HCT116 (cell line): ENCODE data around the gene ADGRV1. TPM values are rescaled to one million over a fixed set of nuclear protein-coding genes. Genes with fewer than 3 reads are reported as not detected.

Experiments
- ATAC-seq: fragments of 200-7000 bp; cut with Tn5 transposase; 2 replicates; pipeline ENCODE4 v1.9.1; 2020; ENCODE audit warnings: mild to moderate bottlenecking, moderate library complexity
- BruUV-seq: library from RNA; stranded (reverse); fragments of 400-500 nt; replicated peaks from 2 replicates; lab custom pipeline; 2021; lab: Mats Ljungman, UMichigan
- CTCF ChIA-PET: fragments of 300-600 bp; sonication (Branson Sonifier 250); formaldehyde crosslinking; loops from one replicate; lab custom pipeline; 2021; ENCODE audit warnings: antibody characterized with exemption; lab: Charles Lee
- POLR2A ChIA-PET: fragments of 300-600, 350-600 bp; sonication (Branson Sonifier 250); formaldehyde crosslinking; loops from one replicate; lab custom pipeline; 2021; ENCODE audit warnings: antibody characterized with exemption; lab: Charles Lee
- RAD21 ChIA-PET, 2 experiments: fragments of 300-600 bp; sonication (Branson Sonifier 250); formaldehyde crosslinking; loops; one replicate each; lab custom pipeline; 2023; ENCODE audit warnings: low total read pairs in 2 of 2; ENCODE audit not compliant: uncharacterized antibody in 2 of 2, unreplicated experiment in 2 of 2, low non-redundant PET in 1 of 2; lab: Charles Lee
- DNase-seq: peaks from one replicate; pipeline ENCODE4 v3.0.0-alpha.2; 2010; ENCODE audit warnings: low read depth, low spot score
- H2AFZ ChIP-seq: fragments of 200-600 bp; shearing (Covaris generic), sonication (generic); 2 replicates; pipeline ENCODE4 v1.6.1; 2017; ENCODE audit warnings: low read depth, mixed run types, mixed read lengths, antibody characterized with exemption, low read length; ENCODE audit not compliant: poor library complexity, severe bottlenecking
- H3K27ac ChIP-seq: 2 replicates; pipeline ENCODE4 v1.5.1; 2012; ENCODE audit warnings: low read depth, low read length
- H3K27me3 ChIP-seq: fragments of 200-600 bp; sonication (generic); 2 replicates; pipeline ENCODE4 v1.6.1; 2016; ENCODE audit warnings: mixed run types, low read length, mixed read lengths; ENCODE audit not compliant: insufficient read depth
- H3K36me3 ChIP-seq, 2 experiments: fragments of 200-500 bp in 1 of 2; fragments of 200-600 bp in 1 of 2; sonication (Bioruptor generic) in 1 of 2; sonication (generic) in 1 of 2; 2 replicates each; pipeline versions ENCODE4 v1.5.1 to v1.6.1; 2014 to 2016; ENCODE audit warnings: low read length in 2 of 2, inconsistent platforms in 1 of 2, mixed read lengths in 1 of 2, mixed run types in 1 of 2; ENCODE audit not compliant: insufficient read depth in 2 of 2, control insufficient read depth in 1 of 2
- H3K4me1 ChIP-seq, 2 experiments: fragments of 200-600 bp in 1 of 2; sonication (generic) in 1 of 2; 2 replicates each; pipeline versions ENCODE4 v1.5.1 to v1.6.1; 2012 to 2017; ENCODE audit warnings: low read length in 2 of 2, inconsistent platforms in 1 of 2, mild to moderate bottlenecking in 1 of 2, mixed read lengths in 1 of 2, mixed run types in 1 of 2, moderate library complexity in 1 of 2; ENCODE audit not compliant: insufficient read depth in 2 of 2, control insufficient read depth in 1 of 2
- H3K4me2 ChIP-seq: fragments of 200-600 bp; sonication (generic); 2 replicates; pipeline ENCODE4 v1.6.1; 2017; ENCODE audit warnings: mixed run types, low read length, mixed read lengths
- H3K4me3 ChIP-seq, 2 experiments: fragments of 200-600 bp in 1 of 2; sonication (generic) in 1 of 2; replicated peaks in 1 of 2; 2 replicates each; pipeline ENCODE4 v1.5.1; 2011 to 2016; ENCODE audit warnings: low read length in 2 of 2, control low read depth in 1 of 2, low read depth in 1 of 2, mild to moderate bottlenecking in 1 of 2, mixed read lengths in 1 of 2, mixed run types in 1 of 2
- H3K79me2 ChIP-seq: fragments of 200-600 bp; sonication (generic); 2 replicates; pipeline ENCODE4 v1.6.1; 2017; ENCODE audit warnings: mild to moderate bottlenecking, mixed run types, low read length, moderate library complexity, mixed read lengths; ENCODE audit not compliant: insufficient read depth
- H3K9ac ChIP-seq: fragments of 200-600 bp; sonication (generic); 2 replicates; pipeline ENCODE4 v1.6.1; 2016; ENCODE audit warnings: low read length, mixed read lengths
- H3K9me2 ChIP-seq: fragments of 200-600 bp; sonication (generic), shearing (Covaris generic); 2 replicates; pipeline ENCODE4 v1.6.1; 2017; ENCODE audit warnings: mixed run types, mild to moderate bottlenecking, moderate library complexity; ENCODE audit not compliant: insufficient read depth
- H3K9me3 ChIP-seq, 2 experiments: fragments of 200-500 bp in 1 of 2; fragments of 200-600 bp in 1 of 2; sonication (Bioruptor generic) in 1 of 2; sonication (generic) in 1 of 2; 2 replicates each; pipeline ENCODE4 v1.6.1; 2014 to 2017; ENCODE audit warnings: low read length in 2 of 2, mixed read lengths in 2 of 2, inconsistent platforms in 1 of 2, low read depth in 1 of 2, mild to moderate bottlenecking in 1 of 2, mixed run types in 1 of 2, moderate library complexity in 1 of 2; ENCODE audit not compliant: control insufficient read depth in 1 of 2, insufficient read depth in 1 of 2
- H4K20me1 ChIP-seq: fragments of 200-600 bp; sonication (generic), shearing (Covaris generic); 2 replicates; pipeline ENCODE4 v1.6.1; 2017; ENCODE audit warnings: mixed run types, mild to moderate bottlenecking, moderate library complexity; ENCODE audit not compliant: insufficient read depth
- CBX3 ChIP-seq: IDR thresholded peaks from 2 replicates; pipeline ENCODE4 v1.6.1; 2012; ENCODE audit warnings: low read depth
- CEBPB ChIP-seq: IDR thresholded peaks from 2 replicates; pipeline ENCODE4 v1.6.1; 2012; ENCODE audit warnings: low read depth
- EGR1 ChIP-seq: IDR thresholded peaks from 2 replicates; pipeline ENCODE4 v1.6.1; 2012; ENCODE audit warnings: low read depth
- ELF1 ChIP-seq: IDR thresholded peaks from 2 replicates; pipeline ENCODE4 v1.6.1; 2012; ENCODE audit warnings: low read depth, borderline replicate concordance
- EZH2 ChIP-seq: fragments of 200-600 bp; sonication (generic); IDR thresholded peaks from 2 replicates; pipeline ENCODE4 v1.6.1; 2017; ENCODE audit warnings: antibody characterized with exemption, mixed run types
- EZH2phosphoT487 ChIP-seq: fragments of 200-600 bp; IDR thresholded peaks from 2 replicates; pipeline ENCODE4 v1.6.1; 2018; ENCODE audit warnings: antibody characterized with exemption, borderline replicate concordance
- FOSL1 ChIP-seq: IDR thresholded peaks from 2 replicates; pipeline ENCODE4 v1.6.1; 2012; ENCODE audit warnings: low read depth
- POLR2A ChIP-seq: IDR thresholded peaks from 2 replicates; pipeline ENCODE4 v1.7.0; 2011; ENCODE audit warnings: borderline replicate concordance; ENCODE audit not compliant: insufficient read depth, insufficient read length; ENCODE audit errors: extremely low read depth
- SIN3A ChIP-seq: IDR thresholded peaks from 2 replicates; pipeline ENCODE4 v1.6.1; 2012; ENCODE audit warnings: low read depth
- TCF7L2 ChIP-seq: IDR thresholded peaks from 2 replicates; pipeline ENCODE4 v1.7.0; 2011; ENCODE audit warnings: borderline replicate concordance, inconsistent platforms; ENCODE audit not compliant: insufficient read depth, insufficient read length; ENCODE audit errors: extremely low read depth
- YY1 ChIP-seq: IDR thresholded peaks from 2 replicates; pipeline ENCODE4 v1.6.1; 2011; ENCODE audit warnings: low read length, low read depth, moderate library complexity, mild to moderate bottlenecking; ENCODE audit not compliant: insufficient replicate concordance; ENCODE audit errors: extremely low read depth
- ZFX ChIP-seq: fragments of 450-650 bp; IDR thresholded peaks from 2 replicates; pipeline ENCODE4 v1.6.1; 2017
- ZNF274 ChIP-seq: fragments of 200-500 bp; sonication (Bioruptor generic); IDR thresholded peaks from 2 replicates; pipeline ENCODE4 v1.6.1; 2014; ENCODE audit warnings: mild to moderate bottlenecking, low read depth, low read length, inconsistent platforms
- intact Hi-C: fragments of 100-400 bp; cut with micrococcal nuclease; formaldehyde crosslinking; loops from 2 replicates; pipeline ENCODE4 v1.10.0; 2022
- total RNA-seq: library from RNA; stranded (reverse); gene quantifications from one replicate; pipeline ENCODE4 v1.2.1, GENCODE V29; 2021; ENCODE audit not compliant: unreplicated experiment
- TF ChIP-seq, protein P1 (sequence below): IDR thresholded peaks from 2 replicates; pipeline ENCODE4 v1.6.1; 2012
- TF ChIP-seq, protein P2 (sequence below): IDR thresholded peaks from 2 replicates; pipeline ENCODE4 v1.6.1; 2012; ENCODE audit warnings: low read depth
- TF ChIP-seq, protein P3 (sequence below): IDR thresholded peaks from 2 replicates; pipeline ENCODE4 v1.6.1; 2012
- TF ChIP-seq, protein P4 (sequence below), 3 experiments: fragments of 200-600 bp in 1 of 3; sonication (generic) in 1 of 3; IDR thresholded peaks in 2 of 3; conservative IDR thresholded peaks in 1 of 3; 2 replicates each; pipeline ENCODE4 v1.5.1; 2012 to 2017; ENCODE audit warnings: low read depth in 2 of 3, low read length in 2 of 3, antibody characterized with exemption in 1 of 3, borderline replicate concordance in 1 of 3, control low read depth in 1 of 3, mild to moderate bottlenecking in 1 of 3, mixed read lengths in 1 of 3, mixed run types in 1 of 3, moderate library complexity in 1 of 3; ENCODE audit not compliant: insufficient read depth in 1 of 3

The ADGRV1 gene
- total RNA-seq, 1 experiment from 2014 or later = 6.0 TPM

DNA sequence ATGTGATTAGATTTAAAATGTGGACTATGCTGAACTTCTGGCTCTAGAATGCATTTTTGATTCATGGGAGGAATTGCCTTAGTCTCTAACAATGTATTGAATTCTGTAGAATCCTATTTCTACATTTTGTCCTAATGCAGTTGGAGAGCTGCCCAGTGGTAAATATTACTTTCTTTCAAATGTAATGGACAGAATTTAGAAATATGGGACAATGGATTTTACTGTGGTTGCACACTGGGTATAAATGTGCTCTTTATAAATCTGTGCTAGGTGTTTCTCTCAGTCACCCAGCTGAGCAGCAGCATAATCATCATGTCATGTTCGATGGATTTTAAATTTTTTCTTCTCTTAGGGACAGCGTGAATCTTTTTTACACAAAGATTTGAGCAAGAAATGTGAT, 141.7 kb downstream of the ADGRV1 start:
- Histone ChIP-seq H3K4me1 (no peaks in the 10 kb centered on the region), H3K27me3 (no peaks in the 10 kb centered on the region), H3K4me2 (no peak overlapping the region), H3K27ac (no peak overlapping the region), H3K9me3 (no peaks in the 10 kb centered on the region), H2AFZ (no peak overlapping the region), H3K9me2 (no peaks in the 10 kb centered on the region), H3K36me3 (no peaks in the 10 kb centered on the region), H3K4me3 (no peak overlapping the region), H3K9ac (no peak overlapping the region), H3K79me2 (no peaks in the 10 kb centered on the region), H4K20me1 (no peaks in the 10 kb centered on the region)
- no peak for DNase-seq
- POLR2A ChIA-PET = no interaction called here
- RAD21 ChIA-PET = no interaction called here
- BruUV-seq = no TSS peak
- CTCF ChIA-PET = no interaction called here
- intact Hi-C loops = no loop called here
- no peak for ATAC-seq
- no peak for TF ChIP-seq SIN3A
- TF ChIP-seq TCF7L2 = no peak
- TF ChIP-seq FOSL1 = no peak
- TF ChIP-seq, protein P1, sequence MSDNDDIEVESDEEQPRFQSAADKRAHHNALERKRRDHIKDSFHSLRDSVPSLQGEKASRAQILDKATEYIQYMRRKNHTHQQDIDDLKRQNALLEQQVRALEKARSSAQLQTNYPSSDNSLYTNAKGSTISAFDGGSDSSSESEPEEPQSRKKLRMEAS = no peak
- TF ChIP-seq ZNF274 = no peak
- TF ChIP-seq ZFX = no peak
- TF ChIP-seq YY1 = no peak
- TF ChIP-seq POLR2A = no peak
- TF ChIP-seq CEBPB = no peak
- TF ChIP-seq CBX3 = no peak
- no peak for TF ChIP-seq EGR1
- TF ChIP-seq EZH2 = no peak

DNA sequence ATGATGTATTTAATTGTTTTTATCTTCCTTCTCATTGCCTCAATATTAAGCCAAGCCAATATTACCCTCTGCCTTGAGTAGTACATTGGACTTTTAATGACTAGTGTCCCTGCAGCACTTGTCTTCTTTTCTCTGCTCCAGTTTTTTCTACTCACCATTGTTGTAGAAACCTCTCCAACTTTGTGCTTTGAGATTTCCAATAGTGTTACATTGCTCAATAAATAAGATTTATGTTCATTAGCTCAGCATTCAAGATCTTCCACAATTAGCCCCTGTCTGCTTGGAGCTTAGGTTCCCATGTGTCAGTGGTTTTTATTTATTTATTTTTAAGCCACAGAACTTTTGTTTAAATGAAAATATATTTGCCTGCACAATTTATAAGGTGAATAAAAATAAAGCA, 145.3 kb downstream of the ADGRV1 start:
- Histone ChIP-seq H3K9me3 (no peaks in the 10 kb centered on the region), H3K36me3 (no peaks in the 10 kb centered on the region), H3K4me3 (no peak overlapping the region), H3K79me2 (no peaks in the 10 kb centered on the region), H3K4me2 (no peak overlapping the region), H3K27me3 (no peaks in the 10 kb centered on the region), H3K9me2 (no peaks in the 10 kb centered on the region), H3K4me1 (no peaks in the 10 kb centered on the region), H3K27ac (no peak overlapping the region), H4K20me1 (no peaks in the 10 kb centered on the region), H2AFZ (no peak overlapping the region), H3K9ac (no peak overlapping the region)
- ChIA-PET POLR2A (no interaction called here), CTCF (no interaction called here), RAD21 (no interaction called here)
- ATAC-seq (no peak), DNase-seq (no peak)
- no TSS peak for BruUV-seq
- TF ChIP-seq, protein P2, sequence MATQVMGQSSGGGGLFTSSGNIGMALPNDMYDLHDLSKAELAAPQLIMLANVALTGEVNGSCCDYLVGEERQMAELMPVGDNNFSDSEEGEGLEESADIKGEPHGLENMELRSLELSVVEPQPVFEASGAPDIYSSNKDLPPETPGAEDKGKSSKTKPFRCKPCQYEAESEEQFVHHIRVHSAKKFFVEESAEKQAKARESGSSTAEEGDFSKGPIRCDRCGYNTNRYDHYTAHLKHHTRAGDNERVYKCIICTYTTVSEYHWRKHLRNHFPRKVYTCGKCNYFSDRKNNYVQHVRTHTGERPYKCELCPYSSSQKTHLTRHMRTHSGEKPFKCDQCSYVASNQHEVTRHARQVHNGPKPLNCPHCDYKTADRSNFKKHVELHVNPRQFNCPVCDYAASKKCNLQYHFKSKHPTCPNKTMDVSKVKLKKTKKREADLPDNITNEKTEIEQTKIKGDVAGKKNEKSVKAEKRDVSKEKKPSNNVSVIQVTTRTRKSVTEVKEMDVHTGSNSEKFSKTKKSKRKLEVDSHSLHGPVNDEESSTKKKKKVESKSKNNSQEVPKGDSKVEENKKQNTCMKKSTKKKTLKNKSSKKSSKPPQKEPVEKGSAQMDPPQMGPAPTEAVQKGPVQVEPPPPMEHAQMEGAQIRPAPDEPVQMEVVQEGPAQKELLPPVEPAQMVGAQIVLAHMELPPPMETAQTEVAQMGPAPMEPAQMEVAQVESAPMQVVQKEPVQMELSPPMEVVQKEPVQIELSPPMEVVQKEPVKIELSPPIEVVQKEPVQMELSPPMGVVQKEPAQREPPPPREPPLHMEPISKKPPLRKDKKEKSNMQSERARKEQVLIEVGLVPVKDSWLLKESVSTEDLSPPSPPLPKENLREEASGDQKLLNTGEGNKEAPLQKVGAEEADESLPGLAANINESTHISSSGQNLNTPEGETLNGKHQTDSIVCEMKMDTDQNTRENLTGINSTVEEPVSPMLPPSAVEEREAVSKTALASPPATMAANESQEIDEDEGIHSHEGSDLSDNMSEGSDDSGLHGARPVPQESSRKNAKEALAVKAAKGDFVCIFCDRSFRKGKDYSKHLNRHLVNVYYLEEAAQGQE = no peak
- TF ChIP-seq CBX3 = no peak
- TF ChIP-seq, protein P3, sequence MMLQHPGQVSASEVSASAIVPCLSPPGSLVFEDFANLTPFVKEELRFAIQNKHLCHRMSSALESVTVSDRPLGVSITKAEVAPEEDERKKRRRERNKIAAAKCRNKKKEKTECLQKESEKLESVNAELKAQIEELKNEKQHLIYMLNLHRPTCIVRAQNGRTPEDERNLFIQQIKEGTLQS = no peak
- TF ChIP-seq EZH2phosphoT487 = no peak
- no peak for TF ChIP-seq ELF1
- TF ChIP-seq, protein P4, sequence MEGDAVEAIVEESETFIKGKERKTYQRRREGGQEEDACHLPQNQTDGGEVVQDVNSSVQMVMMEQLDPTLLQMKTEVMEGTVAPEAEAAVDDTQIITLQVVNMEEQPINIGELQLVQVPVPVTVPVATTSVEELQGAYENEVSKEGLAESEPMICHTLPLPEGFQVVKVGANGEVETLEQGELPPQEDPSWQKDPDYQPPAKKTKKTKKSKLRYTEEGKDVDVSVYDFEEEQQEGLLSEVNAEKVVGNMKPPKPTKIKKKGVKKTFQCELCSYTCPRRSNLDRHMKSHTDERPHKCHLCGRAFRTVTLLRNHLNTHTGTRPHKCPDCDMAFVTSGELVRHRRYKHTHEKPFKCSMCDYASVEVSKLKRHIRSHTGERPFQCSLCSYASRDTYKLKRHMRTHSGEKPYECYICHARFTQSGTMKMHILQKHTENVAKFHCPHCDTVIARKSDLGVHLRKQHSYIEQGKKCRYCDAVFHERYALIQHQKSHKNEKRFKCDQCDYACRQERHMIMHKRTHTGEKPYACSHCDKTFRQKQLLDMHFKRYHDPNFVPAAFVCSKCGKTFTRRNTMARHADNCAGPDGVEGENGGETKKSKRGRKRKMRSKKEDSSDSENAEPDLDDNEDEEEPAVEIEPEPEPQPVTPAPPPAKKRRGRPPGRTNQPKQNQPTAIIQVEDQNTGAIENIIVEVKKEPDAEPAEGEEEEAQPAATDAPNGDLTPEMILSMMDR (IDR thresholded peaks at IDR 0.05 in 2 of 3, conservative IDR thresholded peaks at IDR 0.05 in 1 of 3; ENCODE audit: borderline replicate concordance in 1 of 3, insufficient read depth in 1 of 3, low read depth in 2 of 3, low read length in 2 of 3) = no peak
- intact Hi-C loops = no loop called here
